HG03342 (cell line): ENCODE results near the gene DCAF8.

Experiments used
- ATAC-seq: cut with Tn5 transposase; IDR thresholded peaks from one replicate; pipeline ENCODE4 v1.9.1; 2021; ENCODE audit warnings: mild to moderate bottlenecking, moderate library complexity; ENCODE audit not compliant: unreplicated experiment

DCAF8 gene

DNA sequence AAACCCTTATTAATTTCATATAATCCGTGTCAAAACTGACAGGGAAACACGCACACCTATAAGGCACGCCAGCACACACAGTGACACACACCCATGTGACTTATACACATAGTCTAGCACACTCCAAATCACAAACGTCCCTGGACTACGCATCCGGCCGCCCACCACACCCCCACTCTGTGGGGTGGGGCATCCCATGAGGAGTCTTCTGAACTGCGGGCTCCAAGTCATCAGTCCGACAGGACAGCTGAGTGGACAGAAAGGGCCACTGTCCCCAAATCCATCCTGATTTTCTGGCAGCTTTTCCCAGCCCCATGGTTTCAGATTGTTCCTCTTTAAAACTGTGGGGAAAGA lies 56.3 kb downstream of the DCAF8 start:
- no peak for ATAC-seq

DNA sequence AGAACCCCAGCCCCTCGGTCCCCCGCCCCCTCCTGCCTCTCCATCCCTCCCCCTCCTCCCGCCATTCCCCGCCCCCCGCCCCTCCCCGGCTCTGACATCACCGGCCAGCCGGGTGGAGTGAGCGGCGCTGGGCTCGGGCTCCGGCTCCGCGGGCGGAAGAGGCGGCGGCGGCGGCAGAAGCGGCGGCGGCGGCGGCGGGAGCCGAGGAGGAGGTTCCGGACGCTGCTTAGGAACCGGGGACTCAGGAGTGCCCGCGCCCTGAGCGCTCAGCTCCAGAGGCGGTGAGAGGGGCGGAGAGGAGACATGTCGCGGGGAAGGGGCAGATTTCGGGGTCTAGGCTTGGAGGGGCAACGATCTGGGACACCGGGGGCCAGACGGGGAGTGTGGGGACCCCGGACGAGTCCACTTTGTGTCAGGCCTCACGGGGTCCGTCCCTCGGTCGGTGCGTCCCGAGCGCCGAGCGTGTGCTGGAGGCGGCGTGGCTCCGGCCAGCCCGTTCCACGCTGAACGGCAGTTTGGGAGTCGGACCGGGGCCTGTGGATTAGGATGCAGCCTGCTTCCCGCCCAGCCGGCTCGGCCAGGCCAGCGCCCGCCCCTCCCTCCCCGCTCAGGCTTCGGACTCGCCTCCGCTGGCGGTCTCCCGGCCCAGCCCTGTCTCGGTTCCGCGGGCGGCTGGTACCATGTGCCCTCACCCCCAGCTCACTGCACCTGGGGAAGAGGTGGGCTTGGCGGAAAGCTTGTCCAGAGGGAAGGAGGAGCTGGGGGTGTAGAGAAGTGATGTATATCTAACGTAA lies 56.9 kb downstream of the DCAF8 start, which contains the start of gene PEA15:
PEA15 (plus strand) TSS at position 143 of the 794 bp plus-strand sequence. CDS start 6,161 bp downstream, outside the sequence.
- ATAC-seq: no peak

DNA sequence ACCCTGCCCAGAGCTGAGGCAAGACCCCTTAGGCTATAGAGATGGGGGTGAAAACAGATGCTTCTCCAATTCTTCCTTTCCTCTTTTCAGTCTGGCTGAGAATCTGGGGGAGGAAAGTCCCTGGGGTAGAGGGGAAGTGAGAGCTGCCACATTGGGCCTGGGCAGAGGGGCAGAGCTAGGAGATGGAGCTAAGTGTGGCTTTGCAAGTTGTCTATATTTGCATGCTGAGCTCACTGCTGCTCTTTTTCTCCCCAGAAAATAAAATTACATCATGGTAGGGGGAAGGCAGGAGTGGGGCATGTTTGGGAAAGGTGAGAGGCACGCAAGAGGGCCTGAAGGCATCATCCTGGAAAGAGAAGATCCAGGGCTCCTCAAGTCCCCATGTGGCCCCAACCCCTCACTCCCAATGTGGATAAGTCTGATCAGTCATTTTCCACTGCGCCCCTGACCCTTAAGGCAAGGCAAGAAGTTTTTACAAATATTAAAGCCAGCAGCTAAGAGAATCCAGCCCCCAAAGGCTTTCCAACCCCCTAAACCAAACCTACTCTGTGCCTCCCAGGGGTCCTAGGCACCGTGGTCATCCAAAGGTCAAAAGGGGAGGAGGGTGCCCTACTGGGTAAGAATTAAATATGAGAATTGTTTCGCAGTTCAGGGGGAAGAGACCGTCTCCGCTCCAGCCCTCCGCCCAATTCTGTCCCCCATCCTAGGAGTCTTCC lies 57.7 kb downstream of the DCAF8 start:
- ATAC-seq: peak; percentile 58

- no peak for ATAC-seq
Measured at GRCh38 chr1:160200786-160201185, 61.6 kb downstream of the DCAF8 start.

DNA sequence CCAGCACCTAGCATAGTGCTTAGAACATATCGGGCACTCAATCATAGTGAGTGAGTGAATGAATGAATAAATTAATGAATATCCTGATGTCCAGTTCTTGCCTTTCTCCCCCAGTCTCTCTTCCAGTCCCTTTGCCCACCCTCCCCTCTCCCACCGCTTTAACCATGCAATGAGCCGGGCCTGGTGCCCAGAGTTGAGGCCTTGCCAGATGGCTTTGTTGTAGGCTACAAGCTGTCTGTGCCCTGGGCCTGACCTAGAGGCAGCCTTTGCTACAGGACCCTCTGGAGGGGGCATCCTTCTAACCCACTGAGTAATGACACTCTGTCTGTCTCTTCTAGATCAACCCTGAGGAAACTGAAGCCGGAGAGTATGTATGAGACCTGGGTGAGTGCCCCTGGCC lies 65.1 kb downstream of the DCAF8 start:
- ATAC-seq: no peak

DNA sequence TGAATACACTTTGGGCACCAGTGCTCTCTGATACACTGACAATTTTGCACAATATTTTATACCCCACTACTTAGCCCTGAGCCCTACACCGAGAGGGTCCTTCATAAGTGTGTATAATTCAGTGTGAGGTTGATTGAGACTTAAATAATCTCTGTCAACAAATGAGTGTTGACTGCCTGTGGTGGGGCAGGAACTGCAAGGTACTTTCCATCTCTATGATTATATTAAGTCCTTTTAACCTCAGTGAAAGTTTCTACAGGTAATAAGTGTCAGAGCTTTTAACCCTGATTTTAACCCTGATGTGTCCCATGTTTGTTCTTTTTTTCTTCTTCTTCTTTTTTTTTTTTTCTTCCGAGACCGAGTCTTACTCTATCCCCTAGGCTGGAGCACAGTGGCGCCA lies 66.2 kb downstream of the DCAF8 start:
- no peak for ATAC-seq

- no peak for ATAC-seq
Measured at GRCh38 chr1:160194737-160195059, 67.7 kb downstream of the DCAF8 start.

GRCh38 chr1:160193832-160194736 lies 68.3 kb downstream of the DCAF8 start:
- no peak for ATAC-seq

- peak; percentile 63 for ATAC-seq
Measured at GRCh38 chr1:160193091-160193819, 69.1 kb downstream of the DCAF8 start.

GRCh38 chr1:160192234-160192633 lies 70.1 kb downstream of the DCAF8 start:
- ATAC-seq: no peak

- ATAC-seq: no peak
Measured at GRCh38 chr1:160191756-160192155, 70.6 kb downstream of the DCAF8 start.

DNA sequence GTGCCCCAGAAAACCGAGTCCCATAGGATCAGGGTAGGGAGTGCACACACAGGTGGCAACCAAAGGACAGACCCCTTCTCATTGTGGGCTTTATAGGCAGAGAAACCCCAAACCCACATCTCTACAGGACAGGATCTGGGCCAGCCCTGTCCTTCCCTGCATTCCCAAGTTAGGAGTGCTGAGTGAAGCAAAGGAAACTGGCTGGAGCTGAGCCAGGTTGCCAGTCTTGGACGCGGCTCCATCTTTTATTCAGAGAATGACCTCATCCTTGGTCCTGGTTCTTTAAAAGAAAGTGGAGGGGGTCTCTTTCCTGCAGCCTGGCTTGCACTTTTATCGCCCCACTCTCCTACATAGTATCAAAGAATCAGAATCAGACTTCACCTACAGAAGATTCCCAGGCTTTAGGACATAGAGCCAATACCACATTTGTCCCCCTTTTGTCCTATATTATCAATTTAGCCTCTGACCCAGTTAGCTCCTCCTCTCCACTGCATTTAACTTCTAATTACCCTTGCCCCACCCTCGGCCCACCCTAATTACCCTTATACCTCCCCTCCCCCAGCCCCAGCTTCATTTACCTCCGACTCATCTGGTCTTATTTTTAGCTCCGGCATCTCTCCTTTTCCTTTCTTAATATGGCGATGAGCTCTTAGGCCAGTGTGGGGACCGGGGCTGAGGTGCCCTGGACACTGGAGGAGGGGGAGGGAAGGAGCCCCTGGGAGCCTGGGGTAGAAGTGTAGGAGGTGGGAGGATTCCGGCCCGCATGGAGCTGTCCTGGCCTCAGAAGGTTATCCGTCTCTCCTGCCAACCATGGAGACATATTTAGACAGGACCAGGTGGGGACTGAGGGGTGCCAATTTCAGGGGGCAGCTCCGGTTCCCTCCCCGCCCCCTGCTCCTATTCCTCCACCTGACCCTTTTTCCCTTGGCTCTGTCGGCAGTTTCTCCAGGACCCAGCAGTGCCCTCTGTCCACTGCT lies 72.4 kb downstream of the DCAF8 start, which contains the start of gene CASQ1:
CASQ1 (plus strand) TSS at position 927 of the 977 bp plus-strand sequence. CDS start 177 bp downstream, outside the sequence.
- no peak for ATAC-seq

GRCh38 chr1:160188341-160188740 lies 74.0 kb downstream of the DCAF8 start:
- ATAC-seq: no peak

DNA sequence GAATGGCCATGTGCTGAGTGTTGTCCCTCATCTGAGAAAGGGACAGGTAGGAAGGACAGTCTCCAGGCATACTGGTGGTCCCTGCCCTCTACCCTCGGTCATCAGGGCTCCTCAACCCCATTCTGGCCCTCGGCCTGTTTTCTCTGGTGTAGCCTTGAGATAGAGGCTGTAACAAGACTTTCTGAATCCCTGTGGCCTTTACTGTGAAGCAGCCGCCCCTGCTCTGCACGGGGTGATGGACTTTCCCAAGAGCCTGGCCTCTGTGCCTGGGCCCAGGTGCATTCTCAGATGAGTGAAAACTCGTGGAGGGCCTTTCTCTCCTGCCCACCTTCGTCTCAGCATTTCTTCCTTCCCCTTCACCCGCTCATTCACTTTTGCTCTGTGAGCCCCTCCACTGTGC lies 74.9 kb downstream of the DCAF8 start:
- ATAC-seq: no peak

- no peak for ATAC-seq
Measured at GRCh38 chr1:160186729-160187128, 75.6 kb downstream of the DCAF8 start.

- no peak for ATAC-seq
Measured at GRCh38 chr1:160186246-160186645, 76.1 kb downstream of the DCAF8 start.

DNA sequence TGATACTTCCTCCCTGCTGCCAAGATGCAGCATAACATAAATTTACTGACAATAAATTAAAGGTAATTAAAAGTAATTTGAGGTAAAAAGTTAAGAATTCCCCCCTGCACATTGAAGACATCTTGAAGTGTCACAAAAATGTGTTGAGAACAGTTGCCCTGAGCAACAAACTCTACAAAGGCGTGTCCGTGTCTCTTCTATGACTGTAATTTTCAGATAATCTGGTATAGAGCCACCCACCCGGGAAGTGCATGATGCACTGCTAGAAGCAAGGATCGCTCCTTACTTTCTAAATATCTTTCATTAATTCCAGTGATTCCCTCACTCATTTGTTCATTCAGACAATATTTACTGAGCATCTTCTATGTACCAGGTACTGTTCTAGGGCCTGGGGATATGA lies 83.0 kb downstream of the DCAF8 start:
- no peak for ATAC-seq

DNA sequence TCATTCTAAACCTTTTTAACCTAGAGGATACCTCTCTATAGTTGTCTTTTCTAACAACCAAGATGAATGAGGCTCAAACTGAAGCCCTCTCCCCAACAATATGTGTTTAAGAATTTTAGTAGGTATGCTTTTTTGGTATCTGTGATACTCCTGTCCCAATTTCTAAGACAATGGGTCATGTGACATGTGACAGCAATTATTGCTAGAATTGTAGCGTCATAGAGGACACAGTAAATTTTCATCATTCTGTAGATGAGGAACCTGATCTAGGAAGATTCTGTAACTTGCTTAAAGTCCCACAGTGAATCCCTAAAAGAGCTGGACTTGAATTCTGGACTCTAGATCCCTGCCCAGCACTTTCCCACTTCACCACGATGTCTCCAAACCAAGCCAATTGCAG lies 83.6 kb downstream of the DCAF8 start:
- ATAC-seq: no peak

- ATAC-seq: no peak
Measured at GRCh38 chr1:160177667-160178066, 84.7 kb downstream of the DCAF8 start.
